Smooth muscle cell (in vitro differentiated cells): ENCODE data around the gene ARHGAP40. TPM values are rescaled to one million over a fixed set of nuclear protein-coding genes. Genes with fewer than 3 reads are reported as not detected.

Experiments used
- DNase-seq: peaks from one replicate; lab custom pipeline; 2025; ENCODE audit not compliant: unreplicated experiment; lab: John Stamatoyannopoulos, UW
- H2AFZ ChIP-seq: fragments of 200-600 bp; sonication (generic); 2 replicates; pipeline ENCODE4 v1.6.0; 2016; ENCODE audit warnings: antibody characterized with exemption, low read depth, mild to moderate bottlenecking
- H3F3A ChIP-seq: fragments of 200-600 bp; sonication (generic); 2 replicates; pipeline ENCODE4 v1.6.0; 2017; ENCODE audit warnings: antibody characterized with exemption, low read depth
- H3K27ac ChIP-seq: fragments of 200-600 bp; sonication (generic); 2 replicates; pipeline ENCODE4 v1.5.1; 2016; ENCODE audit warnings: low read depth, mild to moderate bottlenecking
- H3K27me3 ChIP-seq: fragments of 200-600 bp; sonication (generic); 2 replicates; pipeline ENCODE4 v1.6.1; 2016; ENCODE audit warnings: low read depth, mild to moderate bottlenecking
- H3K36me3 ChIP-seq: fragments of 200-600 bp; sonication (generic); 2 replicates; pipeline ENCODE4 v1.5.1; 2016; ENCODE audit warnings: low read depth
- H3K4me1 ChIP-seq: fragments of 200-600 bp; sonication (generic); 2 replicates; pipeline ENCODE4 v1.5.1; 2016; ENCODE audit warnings: low read depth
- H3K4me2 ChIP-seq: fragments of 200-600 bp; sonication (generic); 2 replicates; pipeline ENCODE4 v1.6.0; 2016; ENCODE audit warnings: mild to moderate bottlenecking
- H3K4me3 ChIP-seq: fragments of 200-600 bp; sonication (generic); 2 replicates; pipeline ENCODE4 v1.5.1; 2016; ENCODE audit warnings: mild to moderate bottlenecking
- H3K79me2 ChIP-seq: fragments of 200-600 bp; sonication (generic); 2 replicates; pipeline ENCODE4 v1.6.0; 2016; ENCODE audit warnings: low read depth, mild to moderate bottlenecking
- H3K9ac ChIP-seq: fragments of 200-600 bp; sonication (generic); 2 replicates; pipeline ENCODE4 v1.6.0; 2016; ENCODE audit warnings: low read depth
- H3K9me3 ChIP-seq: fragments of 200-600 bp; sonication (generic); replicated peaks from 2 replicates; pipeline ENCODE4 v1.5.1; 2016; ENCODE audit warnings: low read depth
- H4K20me1 ChIP-seq: fragments of 200-600 bp; sonication (generic); 2 replicates; pipeline ENCODE4 v1.6.0; 2016; ENCODE audit warnings: low read depth
- WGBS: methylation state at CpG from one replicate; pipeline ENCODE4 v1.1.7; 2016; ENCODE audit warnings: low lambda C conversion rate; 5-methylcytosine and 5-hydroxymethylcytosine counted together
- polyA plus RNA-seq: library from polyadenylated mRNA; unstranded; fragments of >200 nt; fragmentation: Nextera tagmentation; extraction: Ambion mirVana; gene quantifications from 2 replicates; pipeline ENCODE4 v1.2.1, GENCODE V29; 2016
- total RNA-seq: library from RNA; depleted of rRNA; stranded (reverse); fragments of >200 nt; gene quantifications from 2 replicates; pipeline ENCODE4 v1.2.3, GENCODE V29; 2014
- TF ChIP-seq, protein P1 (sequence below): fragments of 200-600 bp; sonication (generic); IDR thresholded peaks from 2 replicates; pipeline ENCODE4 v1.5.1; 2017; ENCODE audit warnings: borderline replicate concordance, mild to moderate bottlenecking, antibody characterized with exemption; ENCODE audit not compliant: insufficient read depth, poor library complexity, severe bottlenecking

Gene ARHGAP40
- total and polyA plus RNA-seq, 2 experiments from 2014 or later: 0.22 TPM; not detected in 1

DNA sequence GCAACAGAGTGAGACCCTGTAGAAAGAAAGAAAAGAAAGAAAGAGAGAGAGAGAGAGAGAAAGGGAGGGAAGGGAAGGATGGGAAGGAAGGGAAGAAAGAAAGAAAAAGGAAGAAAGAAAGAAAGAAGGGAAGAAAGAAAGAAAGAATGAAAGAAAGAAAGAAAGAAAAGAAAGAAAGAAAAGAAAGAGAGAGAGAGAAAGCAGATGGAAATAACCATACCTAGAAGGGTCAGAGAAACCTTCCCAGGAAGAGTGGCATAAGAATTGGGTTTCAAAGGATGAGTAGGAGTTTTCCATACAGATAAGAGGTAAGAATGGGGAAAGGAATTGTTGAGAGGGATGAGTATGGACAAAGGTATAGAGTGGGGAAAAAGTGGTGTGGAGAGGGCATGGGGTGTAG is 68.1 kb downstream of the ARHGAP40 start:
- Histone ChIP-seq H3K9ac (no peak overlapping the region), H3K4me1 (peaks cover 9% of the 10 kb centered on the region), H3K27ac (no peak overlapping the region), H3K9me3 (no peaks in the 10 kb centered on the region), H2AFZ (no peak overlapping the region), H3K36me3 (no peaks in the 10 kb centered on the region), H3K4me2 (no peak overlapping the region), H3F3A (no peaks in the 10 kb centered on the region), H3K4me3 (no peak overlapping the region), H3K27me3 (peaks cover 31% of the 10 kb centered on the region), H4K20me1 (no peaks in the 10 kb centered on the region), H3K79me2 (no peaks in the 10 kb centered on the region)
- no peak for DNase-seq
- TF ChIP-seq, protein P1, sequence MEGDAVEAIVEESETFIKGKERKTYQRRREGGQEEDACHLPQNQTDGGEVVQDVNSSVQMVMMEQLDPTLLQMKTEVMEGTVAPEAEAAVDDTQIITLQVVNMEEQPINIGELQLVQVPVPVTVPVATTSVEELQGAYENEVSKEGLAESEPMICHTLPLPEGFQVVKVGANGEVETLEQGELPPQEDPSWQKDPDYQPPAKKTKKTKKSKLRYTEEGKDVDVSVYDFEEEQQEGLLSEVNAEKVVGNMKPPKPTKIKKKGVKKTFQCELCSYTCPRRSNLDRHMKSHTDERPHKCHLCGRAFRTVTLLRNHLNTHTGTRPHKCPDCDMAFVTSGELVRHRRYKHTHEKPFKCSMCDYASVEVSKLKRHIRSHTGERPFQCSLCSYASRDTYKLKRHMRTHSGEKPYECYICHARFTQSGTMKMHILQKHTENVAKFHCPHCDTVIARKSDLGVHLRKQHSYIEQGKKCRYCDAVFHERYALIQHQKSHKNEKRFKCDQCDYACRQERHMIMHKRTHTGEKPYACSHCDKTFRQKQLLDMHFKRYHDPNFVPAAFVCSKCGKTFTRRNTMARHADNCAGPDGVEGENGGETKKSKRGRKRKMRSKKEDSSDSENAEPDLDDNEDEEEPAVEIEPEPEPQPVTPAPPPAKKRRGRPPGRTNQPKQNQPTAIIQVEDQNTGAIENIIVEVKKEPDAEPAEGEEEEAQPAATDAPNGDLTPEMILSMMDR: no peak

DNA sequence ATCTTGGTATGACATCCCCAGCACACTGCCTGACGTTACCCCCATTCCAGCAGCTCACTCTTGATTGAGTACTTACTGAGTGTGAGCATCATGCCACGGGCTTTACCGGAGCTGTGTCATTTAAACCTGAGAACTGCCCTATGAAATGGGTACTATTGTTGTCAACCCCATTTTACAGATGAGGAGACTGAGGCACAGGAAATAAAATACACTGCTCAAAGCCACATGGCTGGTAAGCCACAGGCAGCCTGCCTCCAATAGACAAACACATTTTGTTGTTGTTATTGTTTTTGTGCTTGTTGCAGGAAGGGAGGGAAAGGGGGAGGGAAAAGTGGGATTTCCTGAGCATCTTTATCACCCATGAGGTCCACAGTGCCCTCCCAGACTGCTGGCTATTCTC is 69.2 kb downstream of the ARHGAP40 start:
- Histone ChIP-seq H3K9ac (no peak overlapping the region), H3K79me2 (no peaks in the 10 kb centered on the region), H3K36me3 (no peaks in the 10 kb centered on the region), H3F3A (no peaks in the 10 kb centered on the region), H3K27me3 (peaks cover 35% of the 10 kb centered on the region), H3K4me3 (no peak overlapping the region), H2AFZ (no peak overlapping the region), H3K4me1 (peaks cover 9% of the 10 kb centered on the region), H3K4me2 (no peak overlapping the region), H3K9me3 (no peaks in the 10 kb centered on the region), H4K20me1 (no peaks in the 10 kb centered on the region), H3K27ac (no peak overlapping the region)
- TF ChIP-seq, protein P1: no peak
- 86% methylated on average over 3 of the region's 3 CpGs for WGBS
- DNase-seq: no peak

DNA sequence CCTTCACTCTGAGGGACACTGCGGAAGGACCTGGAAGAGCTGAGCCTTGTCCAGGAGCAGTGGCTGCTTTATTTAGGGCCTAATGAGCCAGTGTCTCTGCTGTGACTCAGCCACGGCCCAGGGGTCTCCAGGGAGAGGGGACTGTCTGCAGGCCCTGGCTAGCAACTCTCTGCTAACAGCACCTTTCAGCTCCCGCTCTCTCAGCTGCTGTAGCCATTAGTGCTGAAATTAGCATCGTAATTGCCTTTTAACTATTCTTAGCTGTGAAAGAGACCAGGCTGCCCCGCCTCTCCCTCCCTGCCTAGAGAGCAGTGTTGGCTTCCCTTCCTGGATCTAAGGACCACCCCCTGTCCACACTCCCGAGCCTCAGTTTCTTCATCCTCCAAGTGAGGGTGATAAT is 69.6 kb downstream of the ARHGAP40 start:
- WGBS: 28% methylated on average over 6 of the region's 6 CpGs
- no peak overlapping the region for H2AFZ ChIP-seq
- H3K4me1 ChIP-seq: peaks cover 6% of the 10 kb centered on the region
- no peak for DNase-seq
- H3K79me2 ChIP-seq: no peaks in the 10 kb centered on the region
- H3K4me3 ChIP-seq: no peak overlapping the region
- no peaks in the 10 kb centered on the region for H3K36me3 ChIP-seq
- no peak overlapping the region for H3K27ac ChIP-seq
- H3K4me2 ChIP-seq: no peak overlapping the region
- peaks cover 35% of the 10 kb centered on the region for H3K27me3 ChIP-seq
- no peaks in the 10 kb centered on the region for H4K20me1 ChIP-seq
- H3K9ac ChIP-seq: no peak overlapping the region
- TF ChIP-seq, protein P1: no peak
- H3F3A ChIP-seq: no peaks in the 10 kb centered on the region
- no peaks in the 10 kb centered on the region for H3K9me3 ChIP-seq

DNA sequence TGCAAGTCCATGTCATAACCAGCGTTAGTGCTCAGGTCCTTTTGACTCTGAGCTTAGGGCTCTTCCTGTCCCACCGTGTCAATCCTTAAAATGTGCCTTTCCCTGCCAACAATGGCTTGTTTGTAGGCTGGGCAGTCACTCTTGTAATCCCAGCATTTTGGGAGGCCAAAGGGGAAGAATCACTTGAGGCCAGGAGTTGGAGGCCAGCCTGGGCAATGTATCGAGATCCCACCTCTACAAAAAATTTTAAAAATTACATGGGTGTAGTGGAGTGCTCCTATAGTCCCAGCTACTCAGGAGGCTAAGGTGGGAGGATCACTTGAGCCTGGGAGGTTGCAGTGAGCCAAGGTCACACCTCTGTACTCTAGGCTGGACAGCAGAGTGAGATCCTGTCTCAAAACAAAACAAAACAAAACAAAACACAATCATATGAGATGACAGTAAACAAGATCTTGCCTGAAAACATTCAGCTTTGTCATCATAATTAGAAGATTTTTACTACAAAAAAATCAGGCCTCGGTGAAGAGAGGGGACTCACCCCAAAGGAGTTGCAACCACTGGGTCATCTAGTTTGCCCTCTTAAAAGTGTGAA is 70.2 kb downstream of the ARHGAP40 start:
- no peaks in the 10 kb centered on the region for H3K36me3 ChIP-seq
- no peak overlapping the region for H3K4me3 ChIP-seq
- no peak overlapping the region for H3K27ac ChIP-seq
- no peaks in the 10 kb centered on the region for H3K79me2 ChIP-seq
- H2AFZ ChIP-seq: no peak overlapping the region
- H3K27me3 ChIP-seq: peaks cover 35% of the 10 kb centered on the region
- no peak for DNase-seq
- H3F3A ChIP-seq: no peaks in the 10 kb centered on the region
- no peak overlapping the region for H3K4me2 ChIP-seq
- H3K9ac ChIP-seq: no peak overlapping the region
- no peaks in the 10 kb centered on the region for H3K9me3 ChIP-seq
- H4K20me1 ChIP-seq: no peaks in the 10 kb centered on the region
- TF ChIP-seq, protein P1: no peak
- no peaks in the 10 kb centered on the region for H3K4me1 ChIP-seq
- 60% methylated on average over 4 of the region's 4 CpGs for WGBS
